AML-193 (cell line): Measurements from ENCODE around the gene CCDC159.
A peak's percentile ranks its signal among the peaks of the same experiment; 100 is the strongest.
"Not testable (repeated sequence)": the region's sequence is repeated elsewhere in the genome, so short reads cannot be mapped to it uniquely, and the experiment has no call there.

Source experiments
- DNase-seq, 2 experiments: peaks; one replicate each; lab custom pipeline; 2025; lab: John Stamatoyannopoulos, UW

Gene CCDC159

GRCh38 chr19:11338569-11339253 lies 7.6 kb upstream of the CCDC159 start:
- no peak for DNase-seq

DNA sequence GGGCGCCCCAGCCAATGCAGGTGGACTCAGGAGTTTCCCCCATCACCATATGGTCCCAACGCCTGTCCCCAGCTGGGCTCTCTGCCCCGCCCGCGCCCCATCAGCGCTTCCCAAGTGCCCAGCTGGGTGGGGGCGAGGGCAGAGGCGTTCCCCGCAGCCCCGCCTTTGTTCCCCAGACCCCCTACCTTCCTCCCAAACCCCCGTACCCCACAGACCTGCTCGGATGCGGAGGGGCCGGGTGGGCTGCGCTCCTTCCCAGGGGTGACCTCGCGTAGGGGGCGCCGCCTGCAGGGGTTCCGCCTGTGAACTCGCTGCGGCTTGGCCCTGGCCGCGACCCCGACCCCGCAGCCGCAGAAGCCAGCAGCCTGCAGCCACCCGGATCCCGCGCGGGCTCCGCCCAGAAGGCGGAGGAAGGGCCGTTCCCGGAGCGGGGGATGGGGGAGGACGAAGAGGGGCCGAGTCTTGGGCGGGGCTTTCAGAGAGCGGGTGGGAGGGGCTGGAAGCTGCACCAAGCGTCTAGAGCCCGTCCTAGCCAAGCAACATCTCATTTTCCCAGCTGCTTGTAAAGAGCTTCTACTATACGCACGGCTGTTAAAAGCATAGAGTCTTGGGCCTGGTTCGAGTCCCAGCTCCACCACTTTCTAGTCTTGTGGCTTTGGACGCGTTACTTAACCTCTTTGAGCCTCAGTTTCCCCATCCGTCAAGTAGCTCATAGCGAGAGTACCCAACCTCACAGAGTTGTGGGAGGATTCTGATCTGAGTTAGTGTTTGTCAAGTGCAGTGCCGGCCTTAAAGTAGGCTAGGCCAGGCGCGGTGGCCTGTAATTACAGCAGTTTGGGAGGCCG lies 6.8 kb upstream of the CCDC159 start, which contains the start of gene RAB3D:
Gene RAB3D, minus strand, starts transcription at position 404 of the 845 bp plus-strand sequence. CDS start 2,258 bp downstream, outside the sequence.
- DNase-seq, result peak; percentile 76 to 81

- DNase-seq, result not testable (repeated sequence)
Measured at GRCh38 chr19:11340099-11340467, 6.2 kb upstream of the CCDC159 start.

GRCh38 chr19:11342429-11342828 lies 3.9 kb upstream of the CCDC159 start:
- no peak for DNase-seq

DNA sequence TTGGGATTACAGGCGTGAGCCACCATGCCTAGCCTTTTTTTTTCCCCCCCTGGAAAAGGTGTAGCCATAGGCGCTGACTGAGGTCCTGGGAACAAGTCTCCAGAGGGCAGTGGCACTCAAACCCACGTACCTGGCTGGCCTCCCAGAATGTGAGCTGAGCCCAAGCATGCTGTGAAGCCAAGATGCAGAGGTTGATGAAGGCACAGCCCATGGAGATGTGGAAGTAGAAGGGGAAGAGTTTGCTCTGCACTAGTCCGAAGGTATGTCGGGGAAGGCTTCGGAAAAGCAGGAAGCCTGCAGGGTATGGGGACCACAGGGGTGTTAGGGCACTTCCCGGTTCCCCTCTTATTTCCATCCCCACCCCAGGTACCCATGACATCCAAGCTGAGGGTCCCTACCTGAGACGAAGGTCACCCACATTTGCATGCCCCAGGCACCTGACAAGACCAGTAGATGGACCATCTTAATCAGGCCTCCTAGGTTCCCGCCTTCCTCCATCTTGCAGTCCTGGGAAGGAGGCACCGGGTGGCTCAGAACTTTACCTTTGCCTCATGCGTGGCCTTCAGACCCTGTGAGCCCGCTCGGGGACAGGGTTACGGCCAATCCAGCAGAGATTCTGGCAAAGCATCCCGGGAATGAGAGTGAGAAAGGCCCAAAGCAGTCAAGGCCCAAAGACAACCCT lies 1.1 kb upstream of the CCDC159 start:
- DNase-seq, result no peak

- no peak for DNase-seq
Measured at GRCh38 chr19:11347546-11348039, 1.3 kb downstream of the CCDC159 start.

DNA sequence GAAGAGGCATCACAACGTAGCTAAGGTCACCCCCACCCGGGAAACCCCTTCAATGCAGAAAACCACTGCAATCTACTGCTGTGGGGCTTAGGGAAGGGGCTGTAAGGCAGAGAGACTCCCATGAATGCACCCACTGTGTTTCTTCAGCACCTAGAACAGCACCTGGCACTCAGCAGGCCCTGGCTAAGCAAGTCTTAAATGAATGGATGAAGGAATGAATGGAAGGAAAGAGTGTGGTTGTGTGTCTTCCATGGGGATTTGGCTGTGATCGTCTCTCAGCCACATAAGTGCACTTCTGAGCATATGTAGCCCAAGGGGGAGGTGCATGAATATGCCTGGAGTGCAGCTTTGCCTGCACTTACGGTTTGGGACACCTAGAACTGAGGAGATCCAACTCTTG lies 2.9 kb downstream of the CCDC159 start:
- no peak for DNase-seq

DNA sequence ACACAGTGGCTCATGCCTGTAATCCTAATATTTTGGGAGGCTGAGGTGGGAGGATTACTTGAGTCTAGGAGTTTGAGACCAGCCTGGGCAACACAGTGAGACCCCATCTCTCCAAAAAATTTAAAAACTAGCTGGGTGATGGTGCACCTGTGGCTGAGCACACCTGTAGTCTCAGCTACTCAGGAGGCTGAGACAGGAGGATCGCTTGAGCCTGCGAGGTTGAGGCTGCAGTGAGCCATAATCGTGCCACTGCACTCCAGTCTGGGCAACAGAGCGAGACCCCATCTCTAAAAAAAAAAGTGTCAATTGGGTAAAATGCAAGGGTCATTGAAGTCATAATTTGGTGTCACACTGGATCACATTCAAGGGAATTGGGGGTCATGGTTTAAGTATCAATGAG lies 7.8 kb downstream of the CCDC159 start:
- not testable (repeated sequence) for DNase-seq

DNA sequence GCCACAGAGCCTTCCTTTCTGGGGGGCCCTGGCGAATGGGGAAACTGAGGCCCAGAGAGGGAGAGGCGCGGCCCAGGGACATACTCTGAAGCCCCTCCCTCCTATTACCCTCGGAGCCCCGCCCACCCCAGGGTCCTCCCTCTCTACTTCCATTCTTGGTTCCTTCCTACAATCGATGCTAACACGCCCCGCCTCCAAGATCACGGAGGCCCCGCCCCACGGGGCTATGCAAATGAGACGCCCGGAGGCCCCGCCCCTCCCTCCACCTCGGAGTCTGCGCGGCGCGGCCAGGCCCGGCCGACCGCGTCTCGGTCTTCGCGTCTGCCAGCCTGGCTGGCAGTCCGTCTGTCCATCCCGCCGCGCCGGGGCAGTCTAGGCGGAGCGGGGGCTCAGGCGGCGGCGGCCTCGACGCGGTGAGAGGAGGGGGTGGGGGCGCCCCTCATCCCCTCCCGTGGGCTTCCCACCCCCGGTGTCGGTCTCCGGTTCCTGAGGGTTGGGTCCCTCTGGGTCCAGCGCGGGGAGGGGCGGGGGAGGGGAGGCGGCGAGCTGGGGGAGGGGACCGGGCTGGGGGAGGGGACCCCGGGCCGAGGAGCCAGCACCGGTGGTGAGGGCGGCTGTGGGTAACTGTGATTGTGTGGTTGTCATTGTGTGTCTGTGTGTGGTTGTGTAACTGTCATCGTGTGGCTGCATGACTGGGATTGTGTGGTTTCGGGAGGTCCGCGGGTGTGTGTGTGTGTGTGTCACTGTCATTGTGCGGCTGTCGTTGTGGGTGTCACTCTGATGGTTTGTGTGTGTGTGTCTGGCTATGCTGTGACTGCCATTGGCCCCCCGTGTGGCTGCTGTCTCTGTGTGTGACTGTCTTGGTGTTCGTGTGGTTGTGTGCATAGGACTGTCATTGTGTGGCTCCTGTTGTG lies 9.1 kb downstream of the CCDC159 start, which contains the start of gene PLPPR2:
Gene PLPPR2, plus strand, starts transcription at position 273 of the 914 bp plus-strand sequence. CDS start 2,242 bp downstream, outside the sequence.
- DNase-seq, result peak; percentile 53 to 71

DNA sequence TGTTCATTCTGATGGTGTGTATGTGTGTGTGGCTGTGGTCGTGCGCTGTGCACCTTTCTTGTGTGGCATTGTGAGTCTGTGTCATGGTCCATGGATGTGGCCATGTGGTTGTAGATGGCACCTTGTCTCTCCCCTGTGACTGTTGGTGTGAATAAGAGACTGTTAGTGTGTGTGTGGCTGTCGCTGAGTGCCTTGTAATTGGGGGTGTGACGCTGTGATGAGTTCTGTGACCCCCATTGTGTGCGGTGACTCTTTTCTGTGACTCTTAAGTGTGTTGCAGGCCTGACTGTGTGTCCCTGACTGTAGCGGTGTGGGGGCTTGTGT lies 9.7 kb downstream of the CCDC159 start:
- no peak for DNase-seq

DNA sequence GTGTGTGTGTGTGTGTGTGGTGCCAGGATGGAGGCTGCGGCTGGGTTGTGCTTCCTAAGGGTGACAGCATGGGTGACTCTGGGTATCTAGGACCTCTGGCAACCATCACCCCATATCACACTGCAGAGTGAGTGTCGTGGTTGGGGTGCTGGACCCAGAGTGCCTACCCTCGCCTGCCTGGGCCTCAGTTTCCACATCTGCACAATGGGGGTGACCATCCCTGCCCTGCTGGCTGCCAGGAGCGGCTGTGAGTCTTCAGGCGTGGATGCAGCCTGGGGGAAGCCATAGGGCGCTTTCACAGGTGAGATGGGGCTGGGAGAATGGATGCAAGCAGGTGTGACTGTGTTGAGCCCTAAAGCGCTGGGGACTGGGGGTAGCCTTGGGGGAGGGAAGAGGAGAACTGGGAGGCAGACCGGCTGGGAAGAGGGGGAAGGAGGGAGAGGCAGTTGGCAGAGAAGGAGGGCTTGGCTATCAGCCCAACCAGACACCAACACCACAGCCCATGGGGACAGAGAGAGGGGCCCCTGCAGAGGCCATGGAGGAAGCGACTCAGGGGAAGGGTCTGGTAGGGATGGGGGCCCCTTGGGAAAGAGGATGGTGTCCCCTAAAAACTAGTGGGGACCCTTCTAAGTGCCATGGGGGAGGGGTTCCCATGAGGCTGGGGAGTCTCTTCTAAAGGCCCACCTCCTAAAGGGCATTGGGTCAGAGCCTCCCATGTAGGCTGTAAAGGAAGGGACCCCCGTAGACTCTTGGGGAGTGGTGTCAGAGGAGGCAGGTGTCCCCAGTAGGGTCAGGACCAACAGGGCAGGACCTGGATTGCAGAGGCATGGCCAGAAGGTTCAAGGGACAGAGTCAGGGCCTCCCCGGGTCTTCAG lies 10.6 kb downstream of the CCDC159 start:
- no peak for DNase-seq

DNA sequence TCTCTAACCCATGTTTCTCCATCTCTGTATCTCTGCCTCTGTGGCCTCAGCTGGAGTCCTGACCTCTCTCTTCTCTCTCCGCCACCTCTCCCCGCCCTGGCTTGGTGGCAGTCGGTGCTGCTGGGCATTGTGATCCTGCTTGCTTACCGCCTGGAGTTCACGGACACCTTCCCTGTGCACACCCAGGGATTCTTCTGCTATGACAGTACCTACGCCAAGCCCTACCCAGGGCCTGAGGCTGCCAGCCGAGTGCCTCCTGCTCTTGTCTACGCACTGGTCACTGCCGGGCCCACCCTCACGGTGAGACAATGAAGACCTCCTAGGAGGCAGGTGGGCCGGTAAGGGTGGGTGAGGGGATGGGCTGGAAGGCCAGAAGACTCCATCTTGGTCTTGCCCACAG lies 13.1 kb downstream of the CCDC159 start:
- no peak for DNase-seq

- no peak for DNase-seq
Measured at GRCh38 chr19:11361037-11361770, 14.9 kb downstream of the CCDC159 start.

GRCh38 chr19:11361771-11362731 lies 15.7 kb downstream of the CCDC159 start:
- no peak for DNase-seq

GRCh38 chr19:11363881-11364280 lies 17.6 kb downstream of the CCDC159 start:
- no peak for DNase-seq

- DNase-seq, result no peak
Measured at GRCh38 chr19:11364296-11364904, 18.1 kb downstream of the CCDC159 start.

- no peak for DNase-seq
Measured at GRCh38 chr19:11364935-11365334, 18.6 kb downstream of the CCDC159 start.

GRCh38 chr19:11365557-11366117 lies 19.3 kb downstream of the CCDC159 start:
- no peak for DNase-seq
